ACC112 (cell line): ENCODE data around the gene NUCB1.

Experiments used
- H2AFZ ChIP-seq: fragments of 200-600 bp; sonication (generic); one replicate; pipeline ENCODE4 v1.6.0; 2017; ENCODE audit warnings: antibody characterized with exemption, low read length; ENCODE audit not compliant: unreplicated experiment
- H3K27ac ChIP-seq: fragments of 200-600 bp; sonication (generic); 2 replicates; pipeline ENCODE4 v1.5.1; 2014; ENCODE audit warnings: low read depth, mild to moderate bottlenecking, antibody characterized with exemption, low read length, moderate library complexity
- H3K27me3 ChIP-seq: fragments of 200-600 bp; sonication (generic); 2 replicates; pipeline ENCODE4 v1.6.1; 2014; ENCODE audit warnings: mild to moderate bottlenecking, antibody characterized with exemption, low read length, moderate library complexity, mixed read lengths; ENCODE audit not compliant: insufficient read depth
- H3K36me3 ChIP-seq: fragments of 200-600 bp; sonication (generic); 2 replicates; pipeline ENCODE4 v1.6.1; 2016; ENCODE audit warnings: mild to moderate bottlenecking, antibody characterized with exemption, low read length, moderate library complexity, mixed read lengths; ENCODE audit not compliant: insufficient read depth
- H3K4me1 ChIP-seq: fragments of 200-600 bp; sonication (generic); one replicate; pipeline ENCODE4 v1.6.1; 2016; ENCODE audit warnings: low read length, mixed read lengths; ENCODE audit not compliant: insufficient read depth, unreplicated experiment, control insufficient read depth
- H3K4me3 ChIP-seq: fragments of 200-600 bp; sonication (generic); 2 replicates; pipeline ENCODE4 v1.5.1; 2014; ENCODE audit warnings: mild to moderate bottlenecking, low read depth, low read length
- H3K79me2 ChIP-seq: fragments of 200-600 bp; sonication (generic); one replicate; pipeline ENCODE4 v1.6.0; 2016; ENCODE audit warnings: low read length; ENCODE audit not compliant: control insufficient read depth, unreplicated experiment, insufficient read depth

Gene NUCB1

DNA sequence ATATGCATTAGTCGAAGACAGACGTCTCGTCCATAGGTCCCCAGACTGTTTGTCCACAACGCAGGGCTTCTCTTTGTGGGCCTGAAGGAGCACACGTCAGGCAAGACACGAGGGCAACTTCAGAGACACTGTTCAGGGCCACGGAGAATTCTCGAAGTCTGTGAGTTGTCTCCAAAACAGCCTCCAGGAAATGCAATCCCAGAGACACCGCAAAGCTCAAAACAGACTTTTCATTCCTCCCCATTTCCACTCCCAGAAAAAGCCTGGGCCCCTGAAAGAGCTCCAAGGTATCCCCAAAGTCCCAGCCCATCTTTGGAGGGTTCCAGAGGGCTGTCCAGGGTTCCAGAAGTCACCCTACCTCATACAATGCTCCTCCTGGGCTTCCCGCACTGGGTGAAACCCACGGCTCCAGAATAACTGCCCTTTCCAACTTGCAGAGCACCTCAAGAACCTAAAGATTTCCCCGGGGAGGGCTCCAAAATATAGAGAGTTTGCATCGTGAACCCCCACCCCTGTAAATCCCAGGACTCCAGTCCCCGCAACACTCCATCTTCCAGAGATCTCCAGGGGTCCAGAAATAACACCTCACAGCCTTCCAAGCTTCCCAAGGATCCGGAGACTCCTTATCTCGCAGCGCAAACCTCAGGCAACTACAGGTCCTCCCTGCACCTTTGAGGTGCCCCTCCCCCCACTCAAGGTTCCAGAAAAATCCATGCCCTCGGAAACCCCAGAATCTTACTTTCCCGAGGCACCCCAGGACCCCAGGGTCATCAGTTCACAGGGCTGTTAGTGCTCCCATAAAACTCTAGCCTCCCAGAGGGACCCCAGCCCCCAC, 64.3 kb downstream of the NUCB1 start:
- Histone ChIP-seq H3K27me3 (no peaks in the 10 kb centered on the region), H3K79me2 (peaks cover 19% of the 10 kb centered on the region), H3K36me3 (peaks cover 16% of the 10 kb centered on the region), H3K4me1 (peaks cover 21% of the 10 kb centered on the region), H2AFZ (no peak overlapping the region), H3K4me3 (peak overlapping the region; percentile 62), H3K27ac (peak overlapping the region; percentile 85)

GRCh38 chr19:48965040-48965805, 65.1 kb downstream of the NUCB1 start, which contains the start of gene FTL:
TSS of gene FTL (plus strand) at chr19:48965309. CDS start at chr19:48965508, 199 bp downstream.
- Histone ChIP-seq H3K4me3 (peak within 1 kb of the TSS; percentile 97), H3K4me1 (peaks cover 21% of the 10 kb centered on the region)

GRCh38 chr19:48965806-48966540, 65.9 kb downstream of the NUCB1 start:
- peak overlapping the region; percentile 97 for H3K4me3 ChIP-seq
- peaks cover 19% of the 10 kb centered on the region for H3K79me2 ChIP-seq
- H3K36me3 ChIP-seq: peaks cover 22% of the 10 kb centered on the region
- peak overlapping the region; percentile 58 for H3K27ac ChIP-seq
- no peaks in the 10 kb centered on the region for H3K27me3 ChIP-seq
- H2AFZ ChIP-seq: no peak overlapping the region
- peaks cover 21% of the 10 kb centered on the region for H3K4me1 ChIP-seq

More at GRCh38 chr19:48965040-48965805, 65.1 kb downstream of the NUCB1 start, which contains the start of gene FTL:
- no peak within 1 kb of the TSS for H2AFZ ChIP-seq
- H3K27me3 ChIP-seq: no peaks in the 10 kb centered on the region
- peak within 1 kb of the TSS; percentile 85 for H3K27ac ChIP-seq
- H3K79me2 ChIP-seq: peaks cover 19% of the 10 kb centered on the region
- H3K36me3 ChIP-seq: peaks cover 16% of the 10 kb centered on the region

DNA sequence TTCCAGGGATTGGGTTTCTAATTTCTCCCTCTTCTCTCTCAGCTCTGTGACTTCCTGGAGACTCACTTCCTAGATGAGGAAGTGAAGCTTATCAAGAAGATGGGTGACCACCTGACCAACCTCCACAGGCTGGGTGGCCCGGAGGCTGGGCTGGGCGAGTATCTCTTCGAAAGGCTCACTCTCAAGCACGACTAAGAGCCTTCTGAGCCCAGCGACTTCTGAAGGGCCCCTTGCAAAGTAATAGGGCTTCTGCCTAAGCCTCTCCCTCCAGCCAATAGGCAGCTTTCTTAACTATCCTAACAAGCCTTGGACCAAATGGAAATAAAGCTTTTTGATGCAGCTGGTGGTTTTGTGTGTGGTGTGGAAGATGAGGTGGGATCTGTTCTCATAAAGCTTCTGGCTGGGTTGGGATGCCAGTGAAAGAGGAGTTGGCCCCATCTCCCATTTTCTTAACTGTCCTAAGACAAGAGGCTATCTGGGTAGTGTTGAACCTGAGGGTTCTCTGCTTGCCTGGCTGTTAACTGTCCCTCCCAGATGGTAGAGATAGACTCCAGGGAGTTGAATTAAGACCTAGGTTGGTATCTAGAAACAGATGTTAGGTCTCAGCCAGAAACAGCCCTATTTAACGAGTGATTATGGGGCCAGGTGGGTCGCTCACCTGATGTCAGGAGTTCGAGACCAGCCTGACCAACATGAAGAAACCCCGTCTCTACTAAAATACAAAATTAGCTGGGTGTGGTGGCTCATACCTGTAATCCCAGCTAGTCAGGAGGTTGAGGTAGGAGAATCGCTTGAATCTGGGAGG, 66.6 kb downstream of the NUCB1 start:
- Histone ChIP-seq H3K4me1 (peaks cover 21% of the 10 kb centered on the region), H3K36me3 (peaks cover 22% of the 10 kb centered on the region), H3K27me3 (no peaks in the 10 kb centered on the region), H3K4me3 (peak overlapping the region; percentile 97), H3K27ac (peak overlapping the region; percentile 58), H2AFZ (no peak overlapping the region), H3K79me2 (peaks cover 19% of the 10 kb centered on the region)

GRCh38 chr19:48967346-48968178, 67.5 kb downstream of the NUCB1 start:
- H3K4me3 ChIP-seq: peak overlapping the region; percentile 97
- H3K27ac ChIP-seq: peak overlapping the region; percentile 58
- H2AFZ ChIP-seq: no peak overlapping the region
- H3K79me2 ChIP-seq: peaks cover 19% of the 10 kb centered on the region
- peaks cover 19% of the 10 kb centered on the region for H3K4me1 ChIP-seq
- peaks cover 22% of the 10 kb centered on the region for H3K36me3 ChIP-seq
- no peaks in the 10 kb centered on the region for H3K27me3 ChIP-seq

GRCh38 chr19:48968179-48968661, 68.1 kb downstream of the NUCB1 start:
- peaks cover 22% of the 10 kb centered on the region for H3K36me3 ChIP-seq
- H3K4me1 ChIP-seq: peaks cover 15% of the 10 kb centered on the region
- H3K79me2 ChIP-seq: peaks cover 19% of the 10 kb centered on the region
- no peak overlapping the region for H2AFZ ChIP-seq
- H3K27me3 ChIP-seq: no peaks in the 10 kb centered on the region
- H3K4me3 ChIP-seq: no peak overlapping the region
- H3K27ac ChIP-seq: peak overlapping the region; percentile 29

DNA sequence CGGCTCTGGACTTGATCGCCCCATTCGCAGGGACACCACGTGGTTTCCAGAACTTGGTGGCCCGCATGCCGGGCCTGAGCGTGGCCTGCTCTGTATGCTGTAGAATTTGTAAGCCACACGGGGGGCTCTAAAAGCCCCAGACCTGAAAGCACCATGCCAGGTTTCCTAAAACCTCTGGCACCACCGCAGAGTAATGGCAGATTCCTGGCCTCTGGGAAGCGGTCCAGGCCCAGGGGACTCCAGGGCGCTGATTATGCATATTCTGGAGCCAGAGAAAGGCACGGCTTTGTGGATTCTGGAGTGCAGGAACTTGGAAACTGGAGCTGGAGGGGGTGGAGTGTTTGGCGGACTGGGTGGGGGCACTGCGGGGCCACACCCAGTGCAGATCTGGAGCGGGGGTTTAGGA, 68.7 kb downstream of the NUCB1 start:
- peaks cover 19% of the 10 kb centered on the region for H3K79me2 ChIP-seq
- H2AFZ ChIP-seq: no peak overlapping the region
- no peak overlapping the region for H3K27ac ChIP-seq
- H3K4me1 ChIP-seq: peaks cover 9% of the 10 kb centered on the region
- no peak overlapping the region for H3K4me3 ChIP-seq
- H3K27me3 ChIP-seq: no peaks in the 10 kb centered on the region
- peaks cover 22% of the 10 kb centered on the region for H3K36me3 ChIP-seq

GRCh38 chr19:48969276-48970138, 69.4 kb downstream of the NUCB1 start:
- H3K79me2 ChIP-seq: peaks cover 19% of the 10 kb centered on the region
- no peak overlapping the region for H3K4me3 ChIP-seq
- peaks cover 22% of the 10 kb centered on the region for H3K36me3 ChIP-seq
- H2AFZ ChIP-seq: no peak overlapping the region
- H3K27me3 ChIP-seq: no peaks in the 10 kb centered on the region
- H3K27ac ChIP-seq: no peak overlapping the region
- peaks cover 3% of the 10 kb centered on the region for H3K4me1 ChIP-seq
